ENCODE results near the gene GIPR. TPM values are rescaled to one million over a fixed set of nuclear protein-coding genes. Genes with fewer than 3 reads are reported as not detected.
"Not testable (repeated sequence)": the region's sequence is repeated elsewhere in the genome, so short reads cannot be mapped to it uniquely, and the experiment has no call there.

GIPR gene
- polyA plus RNA-seq = 1 to 10 TPM in 1 of 2 donors, under 1 TPM in 1; 0.62 to 2.1 TPM

- H3K27me3 ChIP-seq (ENCODE audit: control insufficient read depth in 1 of 2, insufficient read depth in 2 of 2, low read length in 2 of 2) = peaks cover 0 to 2% of the 10 kb centered on the region in 2 donors
- WGBS, 2 donors = 6 to 13% methylated on average over 15 of the region's 15 CpGs
- no peaks in the 10 kb centered on the region for H3K9me3 ChIP-seq (ENCODE audit: control insufficient read depth in 2 of 2, insufficient read depth in 1 of 2, low read depth in 1 of 2, low read length in 1 of 2)
- peak within 1 kb of the TSS; percentile 23 to 59 for H3K27ac ChIP-seq (ENCODE audit: low read depth in 2 of 2, low read length in 1 of 2)
- H3K4me1 ChIP-seq (ENCODE audit: control insufficient read depth in 2 of 2, insufficient read depth in 2 of 2, low read length in 1 of 2) = peaks cover 5 to 7% of the 10 kb centered on the region in 2 donors
- H3K4me3 ChIP-seq (ENCODE audit: low read depth in 1 of 2, low read length in 2 of 2) = peak within 1 kb of the TSS; percentile 28 to 32
- H3K36me3 ChIP-seq (ENCODE audit: control insufficient read depth in 2 of 2, insufficient read depth in 2 of 2, low read length in 1 of 2) = no peaks in the 10 kb centered on the region
Measured at GRCh38 chr19:45667620-45668341, at the start of gene GIPR. Gene GIPR (plus strand): TSS chr19:45668221. CDS start chr19:45669521, 1,300 bp downstream.

DNA sequence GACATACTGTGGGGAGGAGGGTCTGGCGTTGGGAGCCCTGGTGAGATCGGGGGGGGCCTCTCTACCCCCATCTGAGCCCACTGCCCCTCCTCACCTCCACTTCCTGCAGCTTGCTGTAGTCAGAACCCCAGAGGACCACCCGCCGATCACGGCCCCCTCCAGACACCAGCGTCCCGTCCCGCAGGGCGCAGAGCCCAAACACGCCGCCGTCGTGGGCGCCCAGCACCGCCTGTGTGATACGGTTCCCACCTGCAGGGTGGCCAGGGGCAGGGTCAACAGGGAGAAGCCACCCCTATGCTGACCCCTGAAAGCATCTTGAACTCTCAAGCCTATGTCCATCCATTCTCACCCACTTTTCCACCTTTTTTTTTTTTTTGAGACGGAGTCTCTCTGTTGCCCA lies 46.6 kb upstream of the GIPR start:
- Histone ChIP-seq H3K4me1 (ENCODE audit: control insufficient read depth in 2 of 2, insufficient read depth in 2 of 2, low read length in 1 of 2) (peaks cover 0 to under 1% of the 10 kb centered on the region in 2 donors), H3K27me3 (ENCODE audit: control insufficient read depth in 1 of 2, insufficient read depth in 2 of 2, low read length in 2 of 2) (no peaks in the 10 kb centered on the region), H3K27ac (ENCODE audit: low read depth in 2 of 2, low read length in 1 of 2) (no peak overlapping the region), H3K9me3 (ENCODE audit: control insufficient read depth in 2 of 2, insufficient read depth in 1 of 2, low read depth in 1 of 2, low read length in 1 of 2) (no peaks in the 10 kb centered on the region), H3K36me3 (ENCODE audit: control insufficient read depth in 2 of 2, insufficient read depth in 2 of 2, low read length in 1 of 2) (peaks cover 12 to 43% of the 10 kb centered on the region in 2 donors), H3K4me3 (ENCODE audit: low read depth in 1 of 2, low read length in 2 of 2) (no peak overlapping the region)
- WGBS, 2 donors = 91 to 97% methylated on average over 17 of the region's 17 CpGs

DNA sequence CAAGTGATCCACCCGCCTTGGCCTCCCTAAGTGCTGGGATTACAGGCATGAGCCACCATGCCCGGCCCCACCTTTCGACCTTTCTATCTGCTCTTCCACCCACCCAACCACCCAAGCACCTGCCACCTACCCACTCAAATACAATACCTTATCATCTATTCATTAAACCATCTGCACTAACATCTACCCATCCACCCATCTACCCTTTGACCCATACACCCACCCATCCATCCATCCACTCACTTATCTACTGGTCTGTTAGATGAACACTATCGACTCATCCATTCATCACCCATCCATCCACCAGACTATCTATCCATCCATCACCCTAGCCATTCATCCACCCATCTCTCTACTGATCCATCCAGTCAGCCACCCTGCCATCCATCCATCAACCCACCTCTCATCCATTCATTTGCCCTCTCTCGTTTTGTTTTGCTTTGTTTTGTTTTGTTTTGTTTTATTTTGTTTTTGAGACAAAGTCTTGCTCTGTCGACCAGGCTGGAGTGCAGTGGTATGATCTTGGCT lies 46.0 kb upstream of the GIPR start:
- 84 to 85% methylated on average over 6 of the region's 6 CpGs for WGBS, 2 donors
- Histone ChIP-seq H3K4me3 (ENCODE audit: low read depth in 1 of 2, low read length in 2 of 2) (no peak overlapping the region), H3K27ac (ENCODE audit: low read depth in 2 of 2, low read length in 1 of 2) (no peak overlapping the region), H3K4me1 (ENCODE audit: control insufficient read depth in 2 of 2, insufficient read depth in 2 of 2, low read length in 1 of 2) (no peaks in the 10 kb centered on the region), H3K9me3 (ENCODE audit: control insufficient read depth in 2 of 2, insufficient read depth in 1 of 2, low read depth in 1 of 2, low read length in 1 of 2) (no peaks in the 10 kb centered on the region), H3K27me3 (ENCODE audit: control insufficient read depth in 1 of 2, insufficient read depth in 2 of 2, low read length in 2 of 2) (no peaks in the 10 kb centered on the region), H3K36me3 (ENCODE audit: control insufficient read depth in 2 of 2, insufficient read depth in 2 of 2, low read length in 1 of 2) (peaks cover 12 to 42% of the 10 kb centered on the region in 2 donors)

- peaks cover 12 to 34% of the 10 kb centered on the region in 2 donors for H3K36me3 ChIP-seq (ENCODE audit: control insufficient read depth in 2 of 2, insufficient read depth in 2 of 2, low read length in 1 of 2)
- H3K27me3 ChIP-seq (ENCODE audit: control insufficient read depth in 1 of 2, insufficient read depth in 2 of 2, low read length in 2 of 2) = no peaks in the 10 kb centered on the region
- H3K4me3 ChIP-seq (ENCODE audit: low read depth in 1 of 2, low read length in 2 of 2) = no peak overlapping the region
- no peaks in the 10 kb centered on the region for H3K4me1 ChIP-seq (ENCODE audit: control insufficient read depth in 2 of 2, insufficient read depth in 2 of 2, low read length in 1 of 2)
- no peaks in the 10 kb centered on the region for H3K9me3 ChIP-seq (ENCODE audit: control insufficient read depth in 2 of 2, insufficient read depth in 1 of 2, low read depth in 1 of 2, low read length in 1 of 2)
- WGBS, 2 donors = 90 to 91% methylated on average over 1 of the region's 1 CpG
- H3K27ac ChIP-seq (ENCODE audit: low read depth in 2 of 2, low read length in 1 of 2) = no peak overlapping the region
Measured at GRCh38 chr19:45623984-45624383, 44.0 kb upstream of the GIPR start.

DNA sequence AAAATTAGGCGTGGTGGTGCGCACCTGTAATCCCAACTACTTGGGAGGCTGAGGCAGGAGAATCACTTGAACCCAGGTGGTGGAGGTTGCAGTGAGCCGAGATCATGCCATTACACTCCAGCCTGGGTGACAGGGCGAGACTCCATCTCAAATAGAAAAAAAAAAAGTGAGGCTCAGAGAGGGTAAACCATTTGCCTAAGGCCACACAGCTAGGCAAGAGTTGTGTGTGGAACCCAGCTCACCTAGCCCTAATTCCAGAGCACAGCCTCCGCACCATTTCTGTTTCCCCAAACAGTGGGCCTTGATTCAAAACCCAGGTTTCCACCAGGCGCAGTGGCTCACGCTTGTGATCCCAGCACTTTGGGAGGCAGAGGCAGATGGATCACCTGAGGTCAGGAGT lies 39.8 kb upstream of the GIPR start:
- peaks cover 0 to 18% of the 10 kb centered on the region in 2 donors for H3K36me3 ChIP-seq (ENCODE audit: control insufficient read depth in 2 of 2, insufficient read depth in 2 of 2, low read length in 1 of 2)
- H3K9me3 ChIP-seq (ENCODE audit: control insufficient read depth in 2 of 2, insufficient read depth in 1 of 2, low read depth in 1 of 2, low read length in 1 of 2); H3K4me3 ChIP-seq (ENCODE audit: low read depth in 1 of 2, low read length in 2 of 2); H3K27me3 ChIP-seq (ENCODE audit: control insufficient read depth in 1 of 2, insufficient read depth in 2 of 2, low read length in 2 of 2); H3K27ac ChIP-seq (ENCODE audit: low read depth in 2 of 2, low read length in 1 of 2); H3K4me1 ChIP-seq (ENCODE audit: control insufficient read depth in 2 of 2, insufficient read depth in 2 of 2, low read length in 1 of 2): not testable (repeated sequence)
- WGBS, 2 donors = 96 to 97% methylated on average over 7 of the region's 7 CpGs

DNA sequence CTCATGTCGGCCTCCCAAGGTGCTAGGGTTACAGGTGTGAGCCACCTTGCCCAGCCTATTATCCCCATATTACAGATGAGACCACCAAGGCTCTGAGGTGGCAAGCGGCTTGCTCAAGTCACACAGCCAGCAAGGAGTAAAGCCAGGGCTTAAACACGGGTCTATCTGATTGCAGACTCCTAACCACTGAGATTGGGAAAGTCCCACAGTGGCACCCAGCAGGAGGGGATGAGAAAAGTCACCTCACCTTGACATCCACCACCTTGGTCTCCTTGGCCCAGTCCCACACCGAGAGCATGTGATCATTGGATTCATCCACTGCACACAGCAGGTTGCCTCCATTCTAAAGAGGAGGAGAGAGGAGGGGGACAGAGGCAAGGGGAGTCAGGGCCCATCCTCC lies 38.3 kb upstream of the GIPR start:
- WGBS, 2 donors = 88 to 89% methylated on average over 4 of the region's 4 CpGs
- Histone ChIP-seq H3K27me3 (ENCODE audit: control insufficient read depth in 1 of 2, insufficient read depth in 2 of 2, low read length in 2 of 2) (no peaks in the 10 kb centered on the region), H3K36me3 (ENCODE audit: control insufficient read depth in 2 of 2, insufficient read depth in 2 of 2, low read length in 1 of 2) (peaks cover 0 to 13% of the 10 kb centered on the region in 2 donors), H3K27ac (ENCODE audit: low read depth in 2 of 2, low read length in 1 of 2) (peak overlapping the region in 1 of 2 donors; percentile 42), H3K9me3 (ENCODE audit: control insufficient read depth in 2 of 2, insufficient read depth in 1 of 2, low read depth in 1 of 2, low read length in 1 of 2) (no peaks in the 10 kb centered on the region), H3K4me1 (ENCODE audit: control insufficient read depth in 2 of 2, insufficient read depth in 2 of 2, low read length in 1 of 2) (peaks cover 0 to 6% of the 10 kb centered on the region in 2 donors), H3K4me3 (ENCODE audit: low read depth in 1 of 2, low read length in 2 of 2) (no peak overlapping the region)

- H3K4me3 ChIP-seq (ENCODE audit: low read depth in 1 of 2, low read length in 2 of 2) = no peak overlapping the region
- peaks cover 0 to 6% of the 10 kb centered on the region in 2 donors for H3K4me1 ChIP-seq (ENCODE audit: control insufficient read depth in 2 of 2, insufficient read depth in 2 of 2, low read length in 1 of 2)
- no peaks in the 10 kb centered on the region for H3K27me3 ChIP-seq (ENCODE audit: control insufficient read depth in 1 of 2, insufficient read depth in 2 of 2, low read length in 2 of 2)
- WGBS, 2 donors = 77 to 78% methylated on average over 2 of the region's 2 CpGs
- H3K36me3 ChIP-seq (ENCODE audit: control insufficient read depth in 2 of 2, insufficient read depth in 2 of 2, low read length in 1 of 2) = peaks cover 0 to 9% of the 10 kb centered on the region in 2 donors
- peak overlapping the region in 1 of 2 donors; percentile 13 for H3K27ac ChIP-seq (ENCODE audit: low read depth in 2 of 2, low read length in 1 of 2)
- no peaks in the 10 kb centered on the region for H3K9me3 ChIP-seq (ENCODE audit: control insufficient read depth in 2 of 2, insufficient read depth in 1 of 2, low read depth in 1 of 2, low read length in 1 of 2)
Measured at GRCh38 chr19:45630463-45630862, 37.6 kb upstream of the GIPR start.

- Histone ChIP-seq H3K36me3 (ENCODE audit: control insufficient read depth in 2 of 2, insufficient read depth in 2 of 2, low read length in 1 of 2) (peaks cover 0 to 5% of the 10 kb centered on the region in 2 donors), H3K4me1 (ENCODE audit: control insufficient read depth in 2 of 2, insufficient read depth in 2 of 2, low read length in 1 of 2) (peaks cover 0 to 6% of the 10 kb centered on the region in 2 donors), H3K27me3 (ENCODE audit: control insufficient read depth in 1 of 2, insufficient read depth in 2 of 2, low read length in 2 of 2) (no peaks in the 10 kb centered on the region), H3K4me3 (ENCODE audit: low read depth in 1 of 2, low read length in 2 of 2) (no peak overlapping the region), H3K9me3 (ENCODE audit: control insufficient read depth in 2 of 2, insufficient read depth in 1 of 2, low read depth in 1 of 2, low read length in 1 of 2) (no peaks in the 10 kb centered on the region), H3K27ac (ENCODE audit: low read depth in 2 of 2, low read length in 1 of 2) (peak overlapping the region; percentile 86 to 92)
- WGBS, 2 donors = 45 to 50% methylated on average over 27 of the region's 27 CpGs
Measured at GRCh38 chr19:45632468-45633196, 35.4 kb upstream of the GIPR start.

DNA sequence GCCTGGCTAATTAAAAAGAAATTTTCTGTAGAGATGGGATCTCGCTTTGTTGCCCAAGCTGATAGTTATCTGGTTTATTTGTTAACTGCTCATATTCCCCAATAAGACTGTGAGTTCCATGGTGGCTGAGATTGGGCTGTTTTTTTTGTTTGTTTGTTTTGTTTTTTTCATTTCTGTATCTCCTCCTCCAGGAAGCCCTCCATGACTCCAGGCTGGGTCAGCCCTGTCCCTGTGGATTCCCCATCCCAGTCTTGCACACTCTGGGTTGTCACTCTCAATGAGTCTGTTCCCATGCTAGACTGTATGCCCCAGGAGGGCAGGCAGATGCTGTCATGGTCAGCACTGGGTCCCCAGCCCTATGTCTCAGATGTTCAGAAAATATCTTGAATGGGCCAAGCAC lies 31.7 kb upstream of the GIPR start:
- WGBS, 2 donors = 93 to 95% methylated on average over 1 of the region's 1 CpG
- H3K27ac ChIP-seq (ENCODE audit: low read depth in 2 of 2, low read length in 1 of 2) = no peak overlapping the region
- no peak overlapping the region for H3K4me3 ChIP-seq (ENCODE audit: low read depth in 1 of 2, low read length in 2 of 2)
- H3K4me1 ChIP-seq (ENCODE audit: control insufficient read depth in 2 of 2, insufficient read depth in 2 of 2, low read length in 1 of 2) = peaks cover 3 to 5% of the 10 kb centered on the region in 2 donors
- H3K27me3 ChIP-seq (ENCODE audit: control insufficient read depth in 1 of 2, insufficient read depth in 2 of 2, low read length in 2 of 2) = no peaks in the 10 kb centered on the region
- H3K36me3 ChIP-seq (ENCODE audit: control insufficient read depth in 2 of 2, insufficient read depth in 2 of 2, low read length in 1 of 2) = no peaks in the 10 kb centered on the region
- H3K9me3 ChIP-seq (ENCODE audit: control insufficient read depth in 2 of 2, insufficient read depth in 1 of 2, low read depth in 1 of 2, low read length in 1 of 2) = no peaks in the 10 kb centered on the region

All from esophagus (tissue), 2 donors.